Muscle of leg (tissue), 11 donors: ENCODE data around the gene ITPR3. TPM values are rescaled to one million over a fixed set of nuclear protein-coding genes. Genes with fewer than 3 reads are reported as not detected.

Experiments
- DNase-seq: peaks from one replicate; pipeline ENCODE4 v3.0.0; 2013
- H3K27ac ChIP-seq: one replicate; pipeline ENCODE4 v1.5.1; 2013; ENCODE audit warnings: mild to moderate bottlenecking, low read length, control low read depth
- H3K27me3 ChIP-seq: one replicate; pipeline ENCODE4 v1.6.1; 2013; ENCODE audit warnings: low read length; ENCODE audit not compliant: control insufficient read depth, insufficient read depth
- H3K36me3 ChIP-seq: one replicate; pipeline ENCODE4 v1.6.1; 2013; ENCODE audit warnings: low read length; ENCODE audit not compliant: control insufficient read depth, insufficient read depth
- H3K4me1 ChIP-seq: one replicate; pipeline ENCODE4 v1.6.1; 2013; ENCODE audit warnings: low read length; ENCODE audit not compliant: control insufficient read depth, insufficient read depth
- H3K4me3 ChIP-seq: one replicate; pipeline ENCODE4 v1.5.1; 2013; ENCODE audit warnings: low read length, control low read depth
- H3K9me3 ChIP-seq: replicated peaks from 2 replicates; pipeline ENCODE4 v1.6.1; 2013; ENCODE audit warnings: low read depth, low read length; ENCODE audit not compliant: control insufficient read depth
- WGBS: methylation state at CpG from one replicate; pipeline ENCODE4 v1.1.5; 2013; ENCODE audit warnings: missing lambda C conversion rate; ENCODE audit not compliant: insufficient coverage; 5-methylcytosine and 5-hydroxymethylcytosine counted together
- polyA plus RNA-seq, 8 donors: library from polyadenylated mRNA; unstranded; fragments of 120-200 nt; gene quantifications; one replicate each; pipeline versions ENCODE4 v1.2.1 to v1.2.3, GENCODE V29; 2013; ENCODE audit warnings: inconsistent platforms in 1 of 8, low replicate concordance in 1 of 8; ENCODE audit not compliant: insufficient read length in 8 of 8, insufficient read depth in 1 of 8
- total RNA-seq: library from RNA; stranded (reverse); fragments of 120-200 nt; gene quantifications from one replicate; pipeline ENCODE4 v1.2.4, GENCODE V29; 2013

The ITPR3 gene
- total and polyA plus RNA-seq, 9 donors: 4.1 to 15.9 (median 9.2) TPM

- H3K27me3 ChIP-seq: no peaks in the 10 kb centered on the region
- H3K36me3 ChIP-seq: no peaks in the 10 kb centered on the region
- no peaks in the 10 kb centered on the region for H3K4me1 ChIP-seq
- DNase-seq: no peak
- WGBS: 100% methylated on average over 3 of the region's 6 CpGs
- no peak overlapping the region for H3K27ac ChIP-seq
- H3K9me3 ChIP-seq: peaks cover 2% of the 10 kb centered on the region
- no peak overlapping the region for H3K4me3 ChIP-seq
These were observed 20.4 kb upstream of the ITPR3 start for GRCh38 chr6:33600761-33601160.

- Histone ChIP-seq H3K36me3 (no peaks in the 10 kb centered on the region), H3K4me1 (no peaks in the 10 kb centered on the region), H3K27me3 (no peaks in the 10 kb centered on the region), H3K9me3 (peaks cover 2% of the 10 kb centered on the region), H3K27ac (no peak overlapping the region), H3K4me3 (no peak overlapping the region)
- no CpG with 5 or more reads among the region's 2 CpGs for WGBS
- no peak for DNase-seq
These were observed 18.9 kb upstream of the ITPR3 start for GRCh38 chr6:33602180-33602579.

- Histone ChIP-seq H3K4me3 (no peak overlapping the region), H3K4me1 (peaks cover 13% of the 10 kb centered on the region), H3K27ac (no peak overlapping the region), H3K36me3 (no peaks in the 10 kb centered on the region), H3K9me3 (peaks cover 2% of the 10 kb centered on the region), H3K27me3 (peaks cover 6% of the 10 kb centered on the region)
- DNase-seq: no peak
- WGBS: 67% methylated on average over 2 of the region's 4 CpGs
These were observed 15.9 kb upstream of the ITPR3 start for GRCh38 chr6:33604941-33605854.

GRCh38 chr6:33606642-33607041 is 14.5 kb upstream of the ITPR3 start:
- peaks cover 25% of the 10 kb centered on the region for H3K4me1 ChIP-seq
- no peaks in the 10 kb centered on the region for H3K36me3 ChIP-seq
- no peak for DNase-seq
- H3K9me3 ChIP-seq: peaks cover 2% of the 10 kb centered on the region
- no CpG with 5 or more reads among the region's 2 CpGs for WGBS
- H3K27me3 ChIP-seq: peaks cover 6% of the 10 kb centered on the region
- no peak overlapping the region for H3K4me3 ChIP-seq
- no peak overlapping the region for H3K27ac ChIP-seq

GRCh38 chr6:33607126-33607783 is 13.9 kb upstream of the ITPR3 start:
- Histone ChIP-seq H3K4me3 (no peak overlapping the region), H3K4me1 (peaks cover 25% of the 10 kb centered on the region), H3K36me3 (no peaks in the 10 kb centered on the region), H3K9me3 (peaks cover 2% of the 10 kb centered on the region), H3K27ac (no peak overlapping the region), H3K27me3 (peaks cover 6% of the 10 kb centered on the region)
- DNase-seq: no peak
- WGBS: 62% methylated on average over 3 of the region's 8 CpGs

GRCh38 chr6:33607784-33608161 is 13.3 kb upstream of the ITPR3 start:
- 88% methylated on average over 2 of the region's 5 CpGs for WGBS
- Histone ChIP-seq H3K27ac (no peak overlapping the region), H3K27me3 (peaks cover 6% of the 10 kb centered on the region), H3K4me1 (peaks cover 25% of the 10 kb centered on the region), H3K4me3 (no peak overlapping the region), H3K9me3 (peaks cover 2% of the 10 kb centered on the region), H3K36me3 (no peaks in the 10 kb centered on the region)
- DNase-seq: no peak

GRCh38 chr6:33609019-33609418 is 12.1 kb upstream of the ITPR3 start:
- no peak overlapping the region for H3K27ac ChIP-seq

GRCh38 chr6:33609528-33609927 is 11.6 kb upstream of the ITPR3 start:
- Histone ChIP-seq H3K27me3 (peaks cover 6% of the 10 kb centered on the region), H3K4me3 (no peak overlapping the region), H3K36me3 (no peaks in the 10 kb centered on the region), H3K4me1 (peaks cover 25% of the 10 kb centered on the region), H3K9me3 (no peaks in the 10 kb centered on the region), H3K27ac (peak overlapping the region; percentile 25)
- no peak for DNase-seq
- 10% methylated on average over 2 of the region's 6 CpGs for WGBS

More at GRCh38 chr6:33609019-33609418, 12.1 kb upstream of the ITPR3 start:
- no peak overlapping the region for H3K4me3 ChIP-seq
- peaks cover 1% of the 10 kb centered on the region for H3K9me3 ChIP-seq
- no CpG with 5 or more reads among the region's 3 CpGs for WGBS
- H3K4me1 ChIP-seq: peaks cover 25% of the 10 kb centered on the region
- peaks cover 6% of the 10 kb centered on the region for H3K27me3 ChIP-seq
- DNase-seq: no peak
- H3K36me3 ChIP-seq: no peaks in the 10 kb centered on the region

GRCh38 chr6:33610067-33610466 is 11.1 kb upstream of the ITPR3 start:
- Histone ChIP-seq H3K27me3 (peaks cover 6% of the 10 kb centered on the region), H3K9me3 (no peaks in the 10 kb centered on the region), H3K4me1 (peaks cover 25% of the 10 kb centered on the region), H3K4me3 (no peak overlapping the region), H3K36me3 (no peaks in the 10 kb centered on the region), H3K27ac (peak overlapping the region; percentile 25)
- 47% methylated on average over 3 of the region's 4 CpGs for WGBS
- no peak for DNase-seq
